ENCODE results near the gene EEPD1. TPM values are rescaled to one million over a fixed set of nuclear protein-coding genes. Genes with fewer than 3 reads are reported as not detected.
"Not testable (repeated sequence)": the region's sequence is repeated elsewhere in the genome, so short reads cannot be mapped to it uniquely, and the experiment has no call there.

Gene EEPD1
- total and polyA plus RNA-seq, 5 experiments from 2014 or later, result 0.86 to 6.3 (median 3.6) TPM

DNA sequence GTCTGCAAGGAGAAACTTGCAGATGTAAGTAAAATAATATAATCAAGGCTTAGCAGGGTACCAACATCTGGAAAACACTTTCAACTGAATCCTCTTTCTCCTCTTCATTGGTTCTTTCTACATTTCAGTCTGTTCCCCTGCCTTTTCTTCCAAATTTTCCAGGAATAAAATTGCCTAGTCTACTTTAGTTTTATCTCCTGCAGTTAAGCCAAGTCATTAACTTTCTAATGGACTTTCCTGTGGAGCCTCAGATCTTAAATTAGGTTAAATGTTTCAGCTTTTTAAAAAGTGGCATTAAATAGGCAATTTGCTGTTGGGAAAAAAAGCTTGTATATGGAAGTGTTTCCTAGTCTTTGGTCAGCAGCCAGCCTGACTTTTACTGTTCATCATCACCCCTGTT is 70.8 kb downstream of the EEPD1 start:
- H3K27ac Mint-ChIP-seq, result no peak overlapping the region
- ATAC-seq (no peak), DNase-seq (no peak)
- H3K27me3 Mint-ChIP-seq, result no peaks in the 10 kb centered on the region
- H3K36me3 Mint-ChIP-seq, result no peaks in the 10 kb centered on the region
- H3K4me3 Mint-ChIP-seq, result no peak overlapping the region
- POLR2A ChIA-PET, result no interaction called here
- no peaks in the 10 kb centered on the region for H3K4me1 Mint-ChIP-seq
- no peaks in the 10 kb centered on the region for H3K9me3 Mint-ChIP-seq

DNA sequence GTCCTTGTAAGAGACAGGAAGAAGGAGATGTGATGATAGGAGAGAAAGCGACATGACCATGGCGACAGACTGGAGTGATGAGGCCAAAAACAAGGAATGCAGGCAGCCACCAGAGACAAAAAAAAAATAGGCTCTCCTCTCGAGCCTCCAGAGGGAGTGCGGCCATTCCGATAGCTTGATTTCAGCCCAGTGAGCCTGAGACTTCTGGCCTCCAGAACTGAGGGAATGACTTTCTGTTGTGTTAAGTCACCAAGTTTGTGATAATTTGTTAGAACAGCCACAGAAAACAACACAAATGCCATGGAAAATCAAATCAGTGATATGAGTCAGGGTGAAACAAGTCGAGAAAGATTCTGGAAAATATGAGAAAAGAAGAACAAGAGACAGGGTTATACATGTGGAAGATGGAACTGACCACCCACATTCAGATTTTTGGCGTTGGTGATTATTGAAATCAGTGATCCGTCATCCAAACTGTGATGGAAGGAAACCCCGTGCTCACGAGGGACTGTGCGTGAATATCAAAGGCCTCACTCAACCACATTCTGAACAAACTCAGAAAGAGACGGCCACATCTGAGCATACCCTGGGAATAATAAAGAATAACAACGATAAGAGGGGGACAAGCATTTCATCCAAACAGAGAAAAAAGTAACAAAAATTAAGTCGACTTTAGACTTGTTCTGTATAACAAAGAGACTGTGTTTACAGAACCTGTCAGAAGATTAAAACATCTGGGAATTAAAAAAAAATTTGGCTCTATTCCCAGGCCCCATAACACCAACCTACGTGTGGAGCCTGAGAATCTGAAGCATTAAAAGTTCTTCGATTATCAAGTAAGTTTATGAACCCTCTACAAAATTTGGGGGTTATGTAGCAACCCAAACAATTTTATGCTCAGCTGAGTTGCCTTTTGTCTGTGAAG is 72.1 kb downstream of the EEPD1 start:
- DNase-seq (no peak), ATAC-seq (no peak)
- POLR2A ChIA-PET, result interaction anchor here (0.6 kb wide), 1 partner anchor 23 kb away, joined by 5 read pairs; no protein-coding TSS in a partner anchor
- Mint-ChIP-seq H3K27ac (no peak overlapping the region), H3K36me3 (no peaks in the 10 kb centered on the region), H3K9me3 (no peaks in the 10 kb centered on the region), H3K4me1 (no peaks in the 10 kb centered on the region), H3K27me3 (no peaks in the 10 kb centered on the region), H3K4me3 (no peak overlapping the region)

DNA sequence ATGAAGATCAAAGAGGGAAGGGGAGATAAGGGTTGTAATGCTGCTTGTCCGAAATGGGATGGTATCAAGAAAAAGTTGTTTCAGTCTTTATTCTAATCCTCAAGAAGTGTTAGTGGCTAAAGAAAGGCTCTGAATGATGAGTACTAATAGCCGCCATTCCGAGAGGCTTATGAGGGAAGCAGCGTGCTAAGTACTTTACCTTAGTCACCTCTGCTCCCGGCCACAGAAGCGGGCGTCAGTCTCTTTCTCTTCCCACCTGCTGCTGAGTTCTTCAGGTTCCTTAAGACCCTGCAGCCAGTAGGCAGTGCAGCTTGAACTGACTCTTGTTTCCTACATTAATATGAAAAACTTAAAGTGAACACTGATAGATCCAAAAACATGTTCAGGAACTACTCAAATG is 73.1 kb downstream of the EEPD1 start:
- Mint-ChIP-seq H3K4me1 (peaks cover 0 to 3% (median 0%) of the 10 kb centered on the region in 4 donors), H3K27ac (peak overlapping the region in 1 of 10 donors; percentile 56), H3K36me3 (no peaks in the 10 kb centered on the region), H3K4me3 (no peak overlapping the region), H3K27me3 (no peaks in the 10 kb centered on the region), H3K9me3 (no peaks in the 10 kb centered on the region)
- POLR2A ChIA-PET, result interaction anchor here (0.6 kb wide), 1 partner anchor 22 kb away, joined by 5 read pairs; no protein-coding TSS in a partner anchor
- DNase-seq, result no peak
- no peak for ATAC-seq

DNA sequence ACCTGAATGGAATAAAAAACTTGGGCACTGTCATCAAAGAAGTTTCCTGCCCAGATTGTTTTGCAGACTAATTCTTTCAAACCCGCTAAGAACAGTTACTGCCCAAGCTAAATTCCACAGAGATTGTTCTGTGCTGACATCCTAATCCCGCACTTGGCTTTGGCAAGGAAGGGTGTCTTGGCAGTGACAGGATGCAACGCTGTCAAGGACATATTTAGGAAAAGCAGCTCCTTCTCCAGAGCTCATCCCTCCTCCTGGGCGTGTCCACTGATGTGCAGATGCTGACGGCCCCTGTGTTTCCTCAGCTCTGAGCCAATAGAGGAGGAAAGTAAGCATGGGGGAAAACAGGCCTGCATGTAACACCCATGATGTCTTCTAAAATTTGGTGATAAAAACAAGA is 74.2 kb downstream of the EEPD1 start:
- Mint-ChIP-seq H3K4me1 (peaks cover 0 to 3% (median 0%) of the 10 kb centered on the region in 4 donors), H3K4me3 (no peak overlapping the region), H3K9me3 (no peaks in the 10 kb centered on the region), H3K27ac (no peak overlapping the region), H3K36me3 (no peaks in the 10 kb centered on the region), H3K27me3 (no peaks in the 10 kb centered on the region)
- ATAC-seq, result no peak
- DNase-seq, result no peak
- POLR2A ChIA-PET, result no interaction called here

DNA sequence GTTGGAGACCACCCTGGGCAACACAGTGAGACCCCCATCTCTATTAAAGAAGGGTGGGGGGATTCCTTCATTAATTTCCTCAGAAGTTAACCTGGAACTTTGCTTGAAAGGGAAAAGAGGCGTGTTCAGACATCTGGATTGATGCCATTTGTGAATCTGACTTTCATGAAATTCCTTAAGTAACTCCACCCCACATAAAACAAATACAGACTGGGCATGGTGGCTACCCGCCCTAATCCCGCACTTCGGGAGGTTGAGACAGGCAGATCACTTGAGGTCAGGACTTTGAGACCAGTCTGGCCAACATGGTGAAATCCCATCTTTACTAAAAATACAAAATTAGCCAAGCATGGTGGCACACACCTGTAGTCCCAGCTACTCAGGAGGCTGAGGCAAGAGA is 75.0 kb downstream of the EEPD1 start:
- H3K27ac Mint-ChIP-seq, result no peak overlapping the region
- H3K36me3 Mint-ChIP-seq, result no peaks in the 10 kb centered on the region
- peaks cover 0 to 4% (median 0%) of the 10 kb centered on the region in 4 donors for H3K4me1 Mint-ChIP-seq
- POLR2A ChIA-PET, result no interaction called here
- no peak for ATAC-seq
- no peaks in the 10 kb centered on the region for H3K27me3 Mint-ChIP-seq
- no peaks in the 10 kb centered on the region for H3K9me3 Mint-ChIP-seq
- no peak overlapping the region for H3K4me3 Mint-ChIP-seq
- DNase-seq, result no peak

DNA sequence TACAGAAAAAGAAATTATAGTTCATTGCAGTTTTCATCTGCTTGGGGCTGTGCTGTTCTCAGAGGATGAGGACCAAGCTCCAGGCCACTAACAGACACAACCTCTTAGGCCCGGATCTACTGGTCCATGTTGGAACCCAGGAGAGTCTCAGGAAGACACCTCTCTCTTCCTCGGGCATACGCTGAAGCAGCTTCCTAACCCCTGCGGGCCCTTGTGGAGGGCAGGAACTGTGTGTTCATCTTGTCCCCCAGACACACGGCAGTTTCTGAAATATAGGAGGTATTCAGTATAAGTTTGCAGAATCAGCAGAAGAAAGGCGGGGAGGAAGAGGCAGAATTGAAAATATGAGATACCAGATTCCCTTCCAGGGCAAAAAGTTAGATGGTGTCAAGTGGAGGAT is 78.4 kb downstream of the EEPD1 start:
- no peak for DNase-seq
- Mint-ChIP-seq H3K4me3 (no peak overlapping the region), H3K4me1 (peaks cover 0 to 6% (median 0%) of the 10 kb centered on the region in 4 donors), H3K27ac (peak overlapping the region in 1 of 10 donors; percentile 46), H3K27me3 (no peaks in the 10 kb centered on the region), H3K9me3 (no peaks in the 10 kb centered on the region), H3K36me3 (no peaks in the 10 kb centered on the region)
- no peak for ATAC-seq
- POLR2A ChIA-PET, result no interaction called here

DNA sequence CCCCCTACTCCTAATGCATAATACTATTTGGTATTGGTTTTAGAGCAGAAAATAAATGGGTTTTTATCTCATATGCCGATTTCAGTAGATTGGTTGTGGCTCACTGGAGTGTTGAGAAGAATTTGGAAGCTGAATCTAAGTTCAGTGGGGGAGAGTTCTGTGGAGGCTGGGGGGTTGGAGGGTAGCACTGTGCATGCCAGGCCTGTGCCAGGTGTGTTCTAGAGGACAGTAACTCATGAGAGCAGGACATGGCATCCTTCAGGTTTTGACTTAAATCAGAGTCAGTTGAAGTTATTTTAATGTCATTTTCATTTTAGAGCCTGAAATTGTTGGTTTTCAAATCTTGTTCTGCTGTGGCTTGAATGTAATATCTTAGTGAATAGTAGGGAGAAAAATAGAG is 79.5 kb downstream of the EEPD1 start:
- Mint-ChIP-seq H3K4me3 (no peak overlapping the region), H3K27me3 (no peaks in the 10 kb centered on the region), H3K4me1 (peaks cover 0 to 6% (median 0%) of the 10 kb centered on the region in 4 donors), H3K27ac (peak overlapping the region in 3 of 10 donors; percentile 15 to 43 (median 42)), H3K9me3 (no peaks in the 10 kb centered on the region), H3K36me3 (no peaks in the 10 kb centered on the region)
- DNase-seq (no peak), ATAC-seq (no peak)
- POLR2A ChIA-PET, result no interaction called here

DNA sequence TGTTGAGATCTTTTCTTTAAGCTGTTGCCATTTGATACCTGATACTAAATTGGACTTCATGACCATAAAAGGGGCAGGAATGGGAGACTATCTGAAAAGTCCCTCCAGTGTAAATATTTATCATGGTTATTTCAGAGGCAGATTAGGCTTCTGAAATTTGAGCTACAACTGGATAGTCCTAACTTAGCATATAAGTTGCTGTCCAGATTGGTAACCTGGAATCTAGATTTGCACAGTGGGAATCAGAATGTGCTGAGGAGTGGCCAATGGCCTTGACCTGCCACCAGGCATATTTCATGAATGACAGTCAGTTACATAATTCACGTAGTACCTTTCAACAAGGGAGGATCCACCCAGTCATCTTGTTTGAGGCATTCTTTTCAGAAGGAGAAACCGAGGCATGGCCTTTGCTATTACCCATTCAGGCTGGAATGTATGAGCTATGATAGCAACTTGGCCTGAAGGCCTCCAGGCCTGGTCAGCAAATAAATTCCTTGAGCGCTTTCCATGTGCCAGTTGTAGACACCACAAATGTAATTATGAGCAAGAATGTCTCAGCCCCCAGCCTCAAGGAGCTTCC is 80.0 kb downstream of the EEPD1 start:
- DNase-seq (no peak), ATAC-seq (no peak)
- Mint-ChIP-seq H3K4me3 (no peak overlapping the region), H3K36me3 (no peaks in the 10 kb centered on the region), H3K27ac (no peak overlapping the region), H3K9me3 (no peaks in the 10 kb centered on the region), H3K4me1 (peaks cover 0 to 6% (median 0%) of the 10 kb centered on the region in 4 donors), H3K27me3 (no peaks in the 10 kb centered on the region)
- POLR2A ChIA-PET, result no interaction called here

DNA sequence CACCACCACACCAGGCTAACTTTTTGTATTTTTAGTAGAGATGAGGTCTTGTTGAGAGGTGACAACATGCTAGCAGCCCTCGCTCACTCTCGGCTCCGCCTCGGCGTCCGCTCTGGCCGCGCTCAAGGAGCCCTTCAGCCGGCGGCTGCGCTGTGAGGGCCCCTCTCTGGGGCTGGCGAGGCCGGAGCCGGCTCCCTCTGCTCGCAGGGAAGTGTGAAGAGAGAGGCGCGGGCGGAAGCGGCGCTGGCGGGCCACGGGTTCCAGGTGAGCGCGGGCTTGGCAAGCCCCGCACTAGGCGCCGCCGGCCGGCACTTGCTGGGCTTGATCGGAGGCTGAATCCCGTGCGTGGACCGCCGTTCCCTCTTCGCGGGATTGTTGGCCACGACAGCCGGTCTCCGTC is 83.0 kb downstream of the EEPD1 start:
- Mint-ChIP-seq H3K27ac (peak overlapping the region in 1 of 10 donors; percentile 46), H3K4me1 (peaks cover 0 to 3% (median 0%) of the 10 kb centered on the region in 4 donors), H3K9me3 (no peaks in the 10 kb centered on the region), H3K4me3 (no peak overlapping the region), H3K36me3 (no peaks in the 10 kb centered on the region), H3K27me3 (no peaks in the 10 kb centered on the region)
- ATAC-seq, result no peak
- POLR2A ChIA-PET, result no interaction called here
- no peak for DNase-seq

DNA sequence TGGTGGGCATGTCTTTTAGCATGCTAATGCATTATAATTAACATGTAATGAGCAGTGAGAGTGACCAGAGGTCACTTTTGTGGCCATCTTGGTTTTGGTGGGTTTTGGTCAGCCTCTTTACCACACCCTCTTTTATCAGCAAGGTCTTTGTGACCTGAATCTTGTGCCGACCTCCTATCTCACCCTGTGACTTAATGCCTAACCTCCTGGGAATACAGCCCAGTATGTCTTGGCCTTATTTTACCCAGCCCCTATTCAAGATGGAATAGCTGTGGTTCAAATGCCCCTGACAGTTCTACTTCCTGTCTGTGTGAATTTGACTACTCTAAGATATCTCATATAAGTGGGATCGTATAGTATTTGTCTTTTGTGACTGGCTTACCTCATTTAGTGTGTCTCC is 85.1 kb downstream of the EEPD1 start:
- POLR2A ChIA-PET, result no interaction called here
- Mint-ChIP-seq H3K36me3 (no peaks in the 10 kb centered on the region), H3K9me3 (no peaks in the 10 kb centered on the region), H3K4me3 (no peak overlapping the region), H3K4me1 (peaks cover 0 to 2% (median 0%) of the 10 kb centered on the region in 4 donors), H3K27me3 (no peaks in the 10 kb centered on the region), H3K27ac (peak overlapping the region in 1 of 10 donors; percentile 83)
- no peak for DNase-seq
- ATAC-seq, result no peak

DNA sequence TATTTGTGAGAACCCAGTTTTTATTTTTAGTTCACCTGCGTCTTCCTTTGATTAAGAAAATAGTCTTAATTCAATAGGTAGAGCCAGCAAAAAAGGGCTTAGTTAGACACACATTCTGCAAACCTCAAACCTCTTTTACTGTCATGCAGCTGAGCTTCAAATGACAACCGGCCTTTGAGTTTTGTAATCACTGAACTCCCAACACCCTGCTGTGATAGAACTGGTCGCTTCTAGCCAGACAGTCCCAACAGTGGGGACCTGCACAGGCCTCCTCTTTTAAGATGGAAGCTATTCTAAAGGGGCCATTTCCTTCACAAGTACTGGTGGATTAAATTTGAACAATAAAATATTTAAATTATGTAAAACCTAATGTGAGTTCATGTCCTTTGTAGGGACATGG is 90.3 kb downstream of the EEPD1 start:
- H3K36me3 Mint-ChIP-seq, POLR2A ChIA-PET, H3K9me3 Mint-ChIP-seq, H3K27ac Mint-ChIP-seq, ATAC-seq, DNase-seq, H3K27me3 Mint-ChIP-seq, H3K4me1 Mint-ChIP-seq, H3K4me3 Mint-ChIP-seq: not testable (repeated sequence)

DNA sequence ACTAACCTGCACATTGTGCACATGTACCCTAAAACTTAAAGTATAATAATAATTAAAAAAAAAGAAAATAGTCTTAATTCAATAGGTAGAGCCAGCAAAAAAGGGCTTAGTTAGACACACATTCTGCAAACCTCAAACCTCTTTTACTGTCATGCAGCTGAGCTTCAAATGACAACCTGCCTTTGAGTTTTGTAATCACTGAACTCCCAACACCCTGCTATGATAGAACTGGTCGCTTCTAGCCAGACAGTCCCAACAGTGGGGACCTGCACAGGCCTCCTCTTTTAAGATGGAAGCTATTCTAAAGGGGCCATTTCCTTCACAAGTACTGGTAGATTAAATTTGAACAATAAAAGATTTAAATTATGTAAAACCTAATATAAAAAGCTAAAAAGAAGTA is 90.9 kb downstream of the EEPD1 start:
- not testable (repeated sequence) for H3K4me3 Mint-ChIP-seq, H3K9me3 Mint-ChIP-seq, ATAC-seq

DNA sequence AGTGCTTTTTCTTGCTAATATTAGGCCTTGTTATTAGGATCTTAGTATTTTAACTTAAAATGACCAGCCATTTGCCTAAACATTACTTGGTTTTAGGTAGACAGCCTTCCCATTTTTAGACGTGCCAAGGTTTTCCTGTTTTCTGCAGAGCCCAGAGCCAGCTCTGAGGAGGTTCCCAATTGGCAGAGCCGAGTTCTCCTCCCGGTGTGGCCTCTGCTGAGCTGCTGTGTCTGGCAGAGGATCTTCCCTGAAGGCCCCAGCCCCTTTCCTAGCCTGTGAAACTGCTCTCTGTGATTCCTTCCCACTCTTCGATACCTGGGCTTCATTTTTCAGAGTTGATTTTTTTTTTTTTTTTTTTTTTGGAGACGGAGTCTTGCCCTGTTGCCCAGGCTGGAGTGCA is 91.4 kb downstream of the EEPD1 start:
- peak overlapping the region in 1 of 10 donors; percentile 39 for H3K27ac Mint-ChIP-seq
- ATAC-seq (no peak), DNase-seq (no peak)
- H3K4me3 Mint-ChIP-seq, result no peak overlapping the region
- no peaks in the 10 kb centered on the region for H3K9me3 Mint-ChIP-seq
- POLR2A ChIA-PET, result interaction anchor here (0.7 kb wide), 2 partner anchors 97 to 1059 kb away, joined by 5 read pairs; no protein-coding TSS in a partner anchor
- no peaks in the 10 kb centered on the region for H3K4me1 Mint-ChIP-seq
- no peaks in the 10 kb centered on the region for H3K27me3 Mint-ChIP-seq
- no peaks in the 10 kb centered on the region for H3K36me3 Mint-ChIP-seq

More for the DNA sequence above, 90.9 kb downstream of the EEPD1 start:
- POLR2A ChIA-PET, result interaction anchor here (0.7 kb wide), 1 partner anchor 96 kb away, joined by 5 read pairs; no protein-coding TSS in a partner anchor
- H3K27ac Mint-ChIP-seq, H3K27me3 Mint-ChIP-seq, H3K4me1 Mint-ChIP-seq, H3K36me3 Mint-ChIP-seq, DNase-seq: not testable (repeated sequence)

All from naive thymus-derived CD8-positive, alpha-beta T cell (primary cell).